HepG2 (cell line): ENCODE measurements around the gene OSER1. TPM values are rescaled to one million over a fixed set of nuclear protein-coding genes. Genes with fewer than 3 reads are reported as not detected.

Experiments used
- ATAC-seq: fragments of 200-7000 bp; cut with Tn5 transposase; 3 replicates; pipeline ENCODE4 v1.9.1; 2020; ENCODE audit warnings: mild to moderate bottlenecking, moderate library complexity
- BruUV-seq: library from RNA; stranded (reverse); fragments of 400-500 nt; replicated peaks from 2 replicates; lab custom pipeline; 2021; lab: Mats Ljungman, UMichigan
- CTCF ChIA-PET: fragments of 300-600 bp; formaldehyde crosslinking; extraction: SDS; loops from one replicate; lab custom pipeline; 2021; ENCODE audit warnings: low total read pairs, inconsistent platforms, low intra/inter-chr PET ratio; lab: Yijun Ruan, JAX
- POLR2A ChIA-PET: fragments of 350-600 bp; sonication (Branson Sonifier 250); formaldehyde crosslinking; loops from one replicate; lab custom pipeline; 2020; ENCODE audit warnings: antibody characterized with exemption, inconsistent platforms; lab: Yijun Ruan, JAX
- DNase-seq: peaks from one replicate; pipeline ENCODE4 v3.0.0-alpha.2; 2015; ENCODE audit warnings: low spot score
- FAIRE-seq: peaks from 3 replicates; lab custom pipeline; 2011; peaks lifted over from hg19 to GRCh38; lab: Jason Lieb, UNC
- H2AFZ ChIP-seq: one replicate; pipeline ENCODE4 v1.6.1; 2011; ENCODE audit warnings: low read length, inconsistent platforms
- H3K27ac ChIP-seq: fragments of 300-600 bp; 3 replicates; pipeline ENCODE4 v1.8.0; 2011; ENCODE audit warnings: mixed run types, mild to moderate bottlenecking, mixed read lengths, low read length, inconsistent platforms; ENCODE audit not compliant: insufficient read depth; ENCODE audit errors: extremely low read length
- H3K27me3 ChIP-seq, 2 experiments: fragments of 200-600 bp in 1 of 2; 2 replicates in 1 of 2; 3 replicates in 1 of 2; pipeline versions ENCODE4 v1.6.0 to v1.8.0; 2011; ENCODE audit warnings: low read length in 2 of 2, mild to moderate bottlenecking in 2 of 2, moderate library complexity in 2 of 2, inconsistent platforms in 1 of 2; ENCODE audit not compliant: insufficient read depth in 2 of 2, control insufficient read depth in 1 of 2
- H3K36me3 ChIP-seq, 2 experiments: fragments of 200-600 bp in 1 of 2; replicated peaks in 1 of 2; 2 replicates in 1 of 2; 3 replicates in 1 of 2; pipeline versions ENCODE4 v1.5.1 to v1.8.0; 2011; ENCODE audit warnings: low read length in 2 of 2, inconsistent platforms in 1 of 2; ENCODE audit not compliant: insufficient read depth in 2 of 2, control insufficient read depth in 1 of 2
- H3K4me1 ChIP-seq: 2 replicates; pipeline ENCODE4 v1.5.1; 2012; ENCODE audit warnings: low read length, inconsistent platforms; ENCODE audit not compliant: insufficient read depth
- H3K4me2 ChIP-seq: 2 replicates; pipeline ENCODE4 v1.6.0; 2011; ENCODE audit warnings: low read depth, low read length, inconsistent platforms
- H3K4me3 ChIP-seq, 3 experiments: fragments of 200-600 bp in 1 of 3; sonication (generic), shearing (Covaris generic) in 1 of 3; replicated peaks in 1 of 3; 2 replicates each; pipeline ENCODE4 v1.5.1; 2011 to 2016; ENCODE audit warnings: low read length in 3 of 3, inconsistent platforms in 2 of 3, low read depth in 2 of 3, mild to moderate bottlenecking in 2 of 3, control low read depth in 1 of 3, mixed read lengths in 1 of 3; ENCODE audit not compliant: insufficient read depth in 1 of 3
- H3K79me2 ChIP-seq: one replicate; pipeline ENCODE4 v1.6.1; 2011; ENCODE audit warnings: low read length, inconsistent platforms; ENCODE audit not compliant: insufficient read depth
- H3K9ac ChIP-seq: 2 replicates; pipeline ENCODE4 v1.6.0; 2011; ENCODE audit warnings: mild to moderate bottlenecking, low read depth, low read length, inconsistent platforms; ENCODE audit not compliant: insufficient read depth
- H3K9me3 ChIP-seq: 2 replicates; pipeline ENCODE4 v1.5.1; 2012; ENCODE audit warnings: mild to moderate bottlenecking, low read length
- H4K20me1 ChIP-seq: 2 replicates; pipeline ENCODE4 v1.6.0; 2011; ENCODE audit warnings: inconsistent platforms, mild to moderate bottlenecking, low read length, moderate library complexity; ENCODE audit not compliant: insufficient read depth
- BCL6 ChIP-seq: IDR thresholded peaks from 2 replicates; pipeline ENCODE4 v1.6.1; 2016; ENCODE audit warnings: missing genetic modification reagents, missing compliant biosample characterization
- CBFB ChIP-seq: sonication (generic); formaldehyde crosslinking; IDR thresholded peaks from 2 replicates; pipeline ENCODE4 v1.4.0; 2020; ENCODE audit warnings: missing genetic modification reagents
- FOSL2 ChIP-seq: sonication (generic); formaldehyde crosslinking; IDR thresholded peaks from 2 replicates; pipeline ENCODE4 v1.4.0; 2020; ENCODE audit warnings: missing genetic modification reagents
- FOXP4 ChIP-seq: sonication (generic); formaldehyde crosslinking; IDR thresholded peaks from 2 replicates; pipeline ENCODE4 v1.4.0; 2020; ENCODE audit warnings: missing genetic modification reagents
- HMG20A ChIP-seq: IDR thresholded peaks from 2 replicates; pipeline ENCODE4 v1.6.1; 2016; ENCODE audit warnings: borderline replicate concordance
- MXI1 ChIP-seq: IDR thresholded peaks from 3 replicates; pipeline ENCODE4 v1.6.1; 2012; ENCODE audit warnings: low read depth, low read length, inconsistent platforms, borderline replicate concordance
- NFYC ChIP-seq: IDR thresholded peaks from 2 replicates; pipeline ENCODE4 v1.6.1; 2016; ENCODE audit warnings: missing genetic modification reagents, missing compliant biosample characterization
- NR3C1 ChIP-seq: sonication (generic); formaldehyde crosslinking; IDR thresholded peaks from 2 replicates; pipeline ENCODE4 v1.4.0; 2020; ENCODE audit warnings: missing genetic modification reagents
- PBX2 ChIP-seq: IDR thresholded peaks from 2 replicates; pipeline ENCODE4 v1.6.1; 2016; ENCODE audit warnings: control low read depth
- RAD21 ChIP-seq: fragments of 450-650 bp; formaldehyde crosslinking; IDR thresholded peaks from 2 replicates; pipeline ENCODE4 v1.5.0; 2020; ENCODE audit warnings: mild to moderate bottlenecking
- SRY ChIP-seq: sonication (generic); formaldehyde crosslinking; IDR thresholded peaks from 2 replicates; pipeline ENCODE4 v1.8.0; 2022; ENCODE audit warnings: mild to moderate bottlenecking, missing genetic modification reagents
- STAG1 ChIP-seq: sonication (generic); formaldehyde crosslinking; IDR thresholded peaks from 2 replicates; pipeline ENCODE4 v1.4.0; 2020; ENCODE audit warnings: missing genetic modification reagents
- TOPORS ChIP-seq: sonication (generic); formaldehyde crosslinking; IDR thresholded peaks from 2 replicates; pipeline ENCODE4 v1.8.0; 2023; ENCODE audit warnings: mild to moderate bottlenecking, missing genetic modification reagents
- XRCC5 ChIP-seq: fragments of 200-400 bp; formaldehyde crosslinking; optimal IDR thresholded peaks from 2 replicates; pipeline ENCODE3; 2017; ENCODE audit warnings: mild to moderate bottlenecking, low read length
- ZFYVE20 ChIP-seq: sonication (generic); formaldehyde crosslinking; IDR thresholded peaks from 2 replicates; pipeline ENCODE4 v1.8.0; 2023; ENCODE audit warnings: low read depth, mild to moderate bottlenecking, moderate library complexity, missing genetic modification reagents, borderline replicate concordance
- ZNF234 ChIP-seq: sonication (generic); formaldehyde crosslinking; conservative IDR thresholded peaks from 2 replicates; pipeline ENCODE4 v1.5.1; 2020; ENCODE audit warnings: mild to moderate bottlenecking, missing genetic modification reagents
- ZNF30 ChIP-seq: sonication (generic); formaldehyde crosslinking; IDR thresholded peaks from 2 replicates; pipeline ENCODE4 v1.5.0; 2020; ENCODE audit warnings: mild to moderate bottlenecking, missing genetic modification reagents
- ZNF362 ChIP-seq: sonication (generic); formaldehyde crosslinking; IDR thresholded peaks from 2 replicates; pipeline ENCODE4 v1.4.0; 2020; ENCODE audit warnings: missing genetic modification reagents, mild to moderate bottlenecking, borderline replicate concordance
- WGBS: methylation state at CpG from one replicate; pipeline ENCODE4 v1.1.6; 2017; ENCODE audit warnings: low lambda C conversion rate; 5-methylcytosine and 5-hydroxymethylcytosine counted together
- in situ Hi-C: cut with HindIII; loops from 2 replicates; pipeline ENCODE4 v1.10.0; 2017; ENCODE audit warnings: low pct_unique_long_range_greater_than_20kb; ENCODE audit not compliant: extremely low pct_ligation_motif_present
- intact Hi-C: fragments of 100-400 bp; cut with micrococcal nuclease; formaldehyde crosslinking; loops from one replicate; pipeline ENCODE4 v1.10.0; 2022; ENCODE audit not compliant: unreplicated experiment
- polyA plus RNA-seq, 8 experiments: library from polyadenylated mRNA; depleted of rRNA in 3 of 8; stranded (reverse) in 7 of 8; unstranded in 1 of 8; fragments of >200 nt; fragmentation: Illumina TruSeq in 4 of 8; extraction: Trizol in 4 of 8; gene quantifications; 2 replicates each; pipeline versions ENCODE4 v1.2.1 to v1.2.3, GENCODE V29; 2011 to 2016; ENCODE audit warnings: low read depth in 4 of 8, missing spikeins in 1 of 8, mixed read lengths in 1 of 8; ENCODE audit not compliant: insufficient read depth in 1 of 8
- total RNA-seq, 5 experiments: library from RNA; depleted of rRNA; stranded (reverse); fragments of >200 nt; fragmentation: Illumina TruSeq; extraction: Trizol; gene quantifications; 2 replicates each; pipeline ENCODE4 v1.2.3, GENCODE V29; 2016; ENCODE audit warnings: low read depth in 1 of 5

The OSER1 gene
- total and polyA plus RNA-seq, 2 of the 13 experiments (the other 11 are each of a cell fraction or from before 2014, with no cell fraction given) = 71.2 to 71.5 TPM

GRCh38 chr20:44231713-44232468, 21.3 kb upstream of the OSER1 start:
- POLR2A ChIA-PET = interaction anchor here (0.7 to 2.0 kb wide), 2 partner anchors 79 to 937 kb away, joined by 3 to 6 read pairs; partner anchors contain the start of gene FITM2
- TF ChIP-seq SRY (no peak), ZFYVE20 (0 out of 2 replicates have a peak, but pooled peaks have one; percentile 40), BCL6 (CRISPR knock-in tag) (no peak), NFYC (CRISPR knock-in tag) (no peak), CBFB (CRISPR knock-in tag) (no peak), NR3C1 (no peak), TOPORS (CRISPR knock-in tag) (no peak), MXI1 (0 out of 3 replicates have a peak, but pooled peaks have one; percentile 6), ZNF30 (CRISPR knock-in tag) (no peak), RAD21 (0 out of 2 replicates have a peak, but pooled peaks have one; percentile 13), ZNF362 (CRISPR knock-in tag) (0 out of 2 replicates have a peak, but pooled peaks have one; percentile 13), FOXP4 (CRISPR knock-in tag) (no peak), ZNF234 (no peak), XRCC5 (peak; percentile 18), FOSL2 (0 out of 2 replicates have a peak, but pooled peaks have one; percentile 5), PBX2 (CRISPR knock-in tag) (no peak), HMG20A (CRISPR knock-in tag) (no peak), STAG1 (peak; percentile 78)

More at GRCh38 chr20:44231713-44232468, 21.3 kb upstream of the OSER1 start:
- Histone ChIP-seq H3K27me3 (no peaks in the 10 kb centered on the region; a peak in 1 of 5 replicates), H3K4me3 (no peak overlapping the region), H3K27ac (no peak overlapping the region), H3K36me3 (no peaks in the 10 kb centered on the region), H3K79me2 (no peaks in the 10 kb centered on the region), H3K9ac (no peak overlapping the region), H3K4me2 (peak overlapping the region; percentile 14; the same call in 1 of the 2 replicates), H3K9me3 (no peaks in the 10 kb centered on the region), H3K4me1 (peaks cover 29% of the 10 kb centered on the region), H4K20me1 (no peaks in the 10 kb centered on the region), H2AFZ (no peak overlapping the region)
- DNase-seq (peak; percentile 49), FAIRE-seq (no peak), ATAC-seq (peak; percentile 73)
- intact Hi-C loops = loop anchor here (1.0 kb wide), 1 partner anchor 79 kb away; the partner anchor contains the start of gene FITM2
- in situ Hi-C loops = no loop called here
- BruUV-seq = no TSS peak
- CTCF ChIA-PET = interaction anchor here (0.8 kb wide), 1 partner anchor 80 kb away, joined by 3 read pairs; no protein-coding TSS in a partner anchor
- WGBS = 51% methylated on average over 10 of the region's 10 CpGs
